WTC11 (cell line): ENCODE results near the gene EIF3B. TPM values are rescaled to one million over a fixed set of nuclear protein-coding genes. Genes with fewer than 3 reads are reported as not detected.

Experiments
- ATAC-seq: fragments of 200-7000 bp; cut with Tn5 transposase; 2 replicates; pipeline ENCODE4 v1.10.0; 2021; ENCODE audit warnings: mild to moderate bottlenecking, moderate library complexity
- CTCF ChIA-PET: fragments of 300-600 bp; sonication (Branson Sonifier 250); formaldehyde crosslinking; loops from one replicate; lab custom pipeline; 2021; ENCODE audit warnings: antibody characterized with exemption; lab: Charles Lee
- POLR2A ChIA-PET: fragments of 350-600 bp; sonication (Branson Sonifier 250); formaldehyde crosslinking; loops from one replicate; lab custom pipeline; 2021; ENCODE audit warnings: antibody characterized with exemption; lab: Charles Lee
- DNase-seq: peaks from one replicate; pipeline ENCODE4 v3.0.0; 2021; ENCODE audit warnings: low spot score
- H3K27ac Mint-ChIP-seq: 2 replicates; pipeline ENCODE4 v1.8.0; 2021; ENCODE audit warnings: mixed read lengths
- H3K27me3 Mint-ChIP-seq: 2 replicates; pipeline ENCODE4 v1.8.0; 2021; ENCODE audit warnings: low read depth, mild to moderate bottlenecking, moderate library complexity, mixed read lengths
- H3K36me3 Mint-ChIP-seq: 2 replicates; pipeline ENCODE4 v1.8.0; 2021; ENCODE audit warnings: mixed read lengths
- H3K4me1 Mint-ChIP-seq: 2 replicates; pipeline ENCODE4 v1.8.0; 2022; ENCODE audit warnings: mixed read lengths
- H3K4me3 Mint-ChIP-seq: 2 replicates; pipeline ENCODE4 v1.8.0; 2021; ENCODE audit warnings: mild to moderate bottlenecking, moderate library complexity, mixed read lengths
- H3K9me3 Mint-ChIP-seq: 2 replicates; pipeline ENCODE4 v1.8.0; 2021; ENCODE audit warnings: mixed read lengths
- CBFB ChIP-seq: sonication (generic); formaldehyde crosslinking; IDR thresholded peaks from 2 replicates; pipeline ENCODE4 v1.8.1; 2022; ENCODE audit warnings: mild to moderate bottlenecking, low read depth, missing genetic modification reagents
- ETV6 ChIP-seq: sonication (generic); formaldehyde crosslinking; IDR thresholded peaks from 2 replicates; pipeline ENCODE4 v1.8.1; 2022; ENCODE audit warnings: mild to moderate bottlenecking, missing genetic modification reagents
- FOXK1 ChIP-seq: sonication (generic); formaldehyde crosslinking; IDR thresholded peaks from 2 replicates; pipeline ENCODE4 v1.8.0; 2022; ENCODE audit warnings: mild to moderate bottlenecking, moderate library complexity, missing genetic modification reagents
- GTF2I ChIP-seq: fragments of 250-450 bp; sonication (Bioruptor Pico); conservative IDR thresholded peaks from 2 replicates; pipeline ENCODE4 v1.4.0; 2021; ENCODE audit warnings: mild to moderate bottlenecking
- JAZF1 ChIP-seq: fragments of 250-450 bp; sonication (Bioruptor Pico); IDR thresholded peaks from 2 replicates; pipeline ENCODE4 v1.9.0; 2021; ENCODE audit warnings: moderate library complexity, mild to moderate bottlenecking, inconsistent platforms
- KAT7 ChIP-seq: sonication (generic); formaldehyde crosslinking; IDR thresholded peaks from 2 replicates; pipeline ENCODE4 v1.8.1; 2023; ENCODE audit warnings: missing genetic modification reagents, mild to moderate bottlenecking, borderline replicate concordance
- SMAD3 ChIP-seq: sonication (generic); formaldehyde crosslinking; IDR thresholded peaks from 2 replicates; pipeline ENCODE4 v1.8.0; 2022; ENCODE audit warnings: missing genetic modification reagents, mild to moderate bottlenecking, borderline replicate concordance
- ZNF121 ChIP-seq: sonication (generic); formaldehyde crosslinking; IDR thresholded peaks from 2 replicates; pipeline ENCODE4 v1.8.0; 2023; ENCODE audit warnings: missing genetic modification reagents
- total RNA-seq: library from RNA; stranded (reverse); gene quantifications from 3 replicates; pipeline ENCODE4 v1.2.3, GENCODE V29; 2021
- TF ChIP-seq, protein P1 (sequence below): sonication (generic); formaldehyde crosslinking; IDR thresholded peaks from 2 replicates; pipeline ENCODE4 v1.8.0; 2023; ENCODE audit warnings: missing genetic modification reagents, mild to moderate bottlenecking, borderline replicate concordance
- TF ChIP-seq, protein P2 (sequence below): sonication (generic); formaldehyde crosslinking; IDR thresholded peaks from 2 replicates; pipeline ENCODE4 v1.8.1; 2023; ENCODE audit warnings: mild to moderate bottlenecking, missing genetic modification reagents, moderate library complexity
- TF ChIP-seq, protein P3 (sequence below): sonication (generic); formaldehyde crosslinking; IDR thresholded peaks from 2 replicates; pipeline ENCODE4 v1.8.0; 2022; ENCODE audit warnings: mild to moderate bottlenecking, missing genetic modification reagents
- TF ChIP-seq, protein P4 (sequence below): sonication (generic); formaldehyde crosslinking; IDR thresholded peaks from 2 replicates; pipeline ENCODE4 v1.8.1; 2023; ENCODE audit warnings: mild to moderate bottlenecking, missing genetic modification reagents
- TF ChIP-seq, protein P5 (sequence below): fragments of 200-600 bp; IDR thresholded peaks from 2 replicates; pipeline ENCODE4 v1.8.0; 2022; ENCODE audit warnings: antibody characterized with exemption
- TF ChIP-seq, protein P6 (sequence below): fragments of 250-450 bp; sonication (Bioruptor Pico); IDR thresholded peaks from 2 replicates; pipeline ENCODE4 v1.9.0; 2021; ENCODE audit warnings: mild to moderate bottlenecking, borderline replicate concordance

Gene EIF3B
- total RNA-seq, 1 experiment from 2014 or later = 361 TPM

DNA sequence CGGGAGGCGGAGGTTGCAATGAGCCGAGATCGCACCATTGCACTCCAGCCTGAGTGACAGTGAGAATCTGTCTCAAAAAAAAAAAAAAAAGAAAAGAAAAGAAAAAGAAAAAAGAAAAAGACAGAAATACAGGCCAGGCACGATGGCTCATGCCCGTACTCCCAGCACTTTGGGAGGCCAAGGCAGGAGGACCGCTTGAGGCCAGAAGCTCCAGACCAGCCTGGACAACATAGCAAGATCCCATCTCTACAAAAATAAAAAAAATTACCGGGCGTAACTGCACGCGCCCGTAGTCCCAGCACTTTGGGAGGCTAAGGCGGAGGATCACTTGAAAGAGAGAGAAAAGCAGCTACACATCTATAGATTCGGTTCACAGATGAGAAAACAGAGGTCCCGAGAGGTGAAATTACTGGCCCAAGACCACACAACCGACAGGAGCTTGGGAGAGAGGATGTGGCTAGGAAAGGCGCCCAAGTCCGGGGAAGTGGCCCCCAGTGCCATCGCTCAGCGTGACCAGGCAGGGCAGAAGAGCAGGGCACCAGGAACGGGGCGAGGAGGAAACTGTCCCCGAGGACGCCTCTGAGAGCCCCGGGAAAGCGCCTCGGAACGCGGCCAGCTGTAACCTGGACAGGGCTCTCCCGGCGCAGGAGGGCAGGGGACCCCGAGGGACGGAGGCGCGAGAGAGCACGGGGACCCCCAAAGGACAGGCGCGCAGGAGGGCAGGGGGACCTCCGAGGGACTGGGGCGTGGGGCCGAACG is 41.0 kb upstream of the EIF3B start:
- TF ChIP-seq, protein P1, sequence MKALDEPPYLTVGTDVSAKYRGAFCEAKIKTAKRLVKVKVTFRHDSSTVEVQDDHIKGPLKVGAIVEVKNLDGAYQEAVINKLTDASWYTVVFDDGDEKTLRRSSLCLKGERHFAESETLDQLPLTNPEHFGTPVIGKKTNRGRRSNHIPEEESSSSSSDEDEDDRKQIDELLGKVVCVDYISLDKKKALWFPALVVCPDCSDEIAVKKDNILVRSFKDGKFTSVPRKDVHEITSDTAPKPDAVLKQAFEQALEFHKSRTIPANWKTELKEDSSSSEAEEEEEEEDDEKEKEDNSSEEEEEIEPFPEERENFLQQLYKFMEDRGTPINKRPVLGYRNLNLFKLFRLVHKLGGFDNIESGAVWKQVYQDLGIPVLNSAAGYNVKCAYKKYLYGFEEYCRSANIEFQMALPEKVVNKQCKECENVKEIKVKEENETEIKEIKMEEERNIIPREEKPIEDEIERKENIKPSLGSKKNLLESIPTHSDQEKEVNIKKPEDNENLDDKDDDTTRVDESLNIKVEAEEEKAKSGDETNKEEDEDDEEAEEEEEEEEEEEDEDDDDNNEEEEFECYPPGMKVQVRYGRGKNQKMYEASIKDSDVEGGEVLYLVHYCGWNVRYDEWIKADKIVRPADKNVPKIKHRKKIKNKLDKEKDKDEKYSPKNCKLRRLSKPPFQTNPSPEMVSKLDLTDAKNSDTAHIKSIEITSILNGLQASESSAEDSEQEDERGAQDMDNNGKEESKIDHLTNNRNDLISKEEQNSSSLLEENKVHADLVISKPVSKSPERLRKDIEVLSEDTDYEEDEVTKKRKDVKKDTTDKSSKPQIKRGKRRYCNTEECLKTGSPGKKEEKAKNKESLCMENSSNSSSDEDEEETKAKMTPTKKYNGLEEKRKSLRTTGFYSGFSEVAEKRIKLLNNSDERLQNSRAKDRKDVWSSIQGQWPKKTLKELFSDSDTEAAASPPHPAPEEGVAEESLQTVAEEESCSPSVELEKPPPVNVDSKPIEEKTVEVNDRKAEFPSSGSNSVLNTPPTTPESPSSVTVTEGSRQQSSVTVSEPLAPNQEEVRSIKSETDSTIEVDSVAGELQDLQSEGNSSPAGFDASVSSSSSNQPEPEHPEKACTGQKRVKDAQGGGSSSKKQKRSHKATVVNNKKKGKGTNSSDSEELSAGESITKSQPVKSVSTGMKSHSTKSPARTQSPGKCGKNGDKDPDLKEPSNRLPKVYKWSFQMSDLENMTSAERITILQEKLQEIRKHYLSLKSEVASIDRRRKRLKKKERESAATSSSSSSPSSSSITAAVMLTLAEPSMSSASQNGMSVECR (CRISPR knock-in tag) = no peak
- TF ChIP-seq KAT7 (CRISPR knock-in tag) (no peak), ETV6 (CRISPR knock-in tag) (no peak), SMAD3 (no peak), GTF2I (peak; percentile 76), CBFB (no peak), JAZF1 (no peak), ZNF121 (peak; percentile 94)
- TF ChIP-seq, protein P2, sequence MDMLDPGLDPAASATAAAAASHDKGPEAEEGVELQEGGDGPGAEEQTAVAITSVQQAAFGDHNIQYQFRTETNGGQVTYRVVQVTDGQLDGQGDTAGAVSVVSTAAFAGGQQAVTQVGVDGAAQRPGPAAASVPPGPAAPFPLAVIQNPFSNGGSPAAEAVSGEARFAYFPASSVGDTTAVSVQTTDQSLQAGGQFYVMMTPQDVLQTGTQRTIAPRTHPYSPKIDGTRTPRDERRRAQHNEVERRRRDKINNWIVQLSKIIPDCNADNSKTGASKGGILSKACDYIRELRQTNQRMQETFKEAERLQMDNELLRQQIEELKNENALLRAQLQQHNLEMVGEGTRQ (CRISPR knock-in tag) = no peak
- POLR2A ChIA-PET = interaction anchor here (0.5 kb wide), 1 partner anchor 1993 kb away, joined by 4 read pairs; no protein-coding TSS in a partner anchor
- Mint-ChIP-seq H3K4me1 (peaks cover 17% of the 10 kb centered on the region), H3K9me3 (no peaks in the 10 kb centered on the region), H3K27ac (no peak overlapping the region), H3K4me3 (peak overlapping the region; percentile 87), H3K27me3 (no peaks in the 10 kb centered on the region), H3K36me3 (peaks cover 10% of the 10 kb centered on the region; the same call in 1 of the 2 replicates)
- CTCF ChIA-PET = interaction anchor here (0.6 kb wide), 1 partner anchor 33 kb away, joined by 7 read pairs; no protein-coding TSS in a partner anchor
- ATAC-seq (no peak; the same call in 1 of the 2 replicates), DNase-seq (no peak)

DNA sequence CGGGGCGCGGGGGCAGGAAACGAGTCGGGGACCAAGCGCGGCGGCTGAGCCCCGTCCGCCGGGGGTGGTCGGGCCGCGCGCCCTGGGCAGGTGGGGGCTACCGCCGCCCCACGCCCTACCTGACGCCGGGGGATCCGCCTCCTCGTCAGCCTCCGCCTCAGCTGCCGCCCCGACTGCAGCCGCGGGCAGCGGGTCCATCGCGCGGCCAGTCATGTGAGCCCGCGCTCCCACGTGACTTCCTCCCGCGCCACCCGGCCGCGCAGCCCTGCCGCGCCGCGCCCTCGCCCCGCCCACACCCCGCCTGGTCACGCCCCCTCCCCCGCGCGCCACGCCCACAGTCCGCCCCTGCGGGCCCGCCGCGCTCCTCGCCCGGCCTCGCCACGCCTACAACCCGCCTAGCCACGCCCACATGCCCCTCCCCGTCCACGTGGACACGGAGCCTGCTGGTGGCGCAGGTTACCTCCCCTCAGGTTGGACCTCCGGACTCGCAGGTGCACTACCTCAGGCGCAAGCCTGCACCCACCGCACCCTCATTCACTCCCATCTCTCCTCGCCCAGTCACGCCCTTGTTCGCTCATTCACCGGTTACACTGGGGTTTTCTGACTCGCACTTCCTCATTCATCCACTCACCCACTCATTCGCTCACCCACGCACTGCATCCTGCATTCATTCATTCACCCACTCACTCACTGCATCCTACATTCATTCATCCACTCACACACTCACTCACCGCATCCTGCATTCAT is 40.2 kb upstream of the EIF3B start, which contains the start of gene SNX8:
Gene SNX8, minus strand, starts transcription at position 233 of the 747 bp plus-strand sequence. Its CDS starts 20 bp downstream, at position 213.
- ChIA-PET CTCF (interaction anchor here (0.6 kb wide), 1 partner anchor 32 kb away, joined by 7 read pairs; no protein-coding TSS in a partner anchor), POLR2A (interaction anchor here (0.5 kb wide), 1 partner anchor 1994 kb away, joined by 4 read pairs; no protein-coding TSS in a partner anchor)
- no peaks in the 10 kb centered on the region for H3K27me3 Mint-ChIP-seq
- ATAC-seq = peak; percentile 83
- no peak within 1 kb of the TSS for H3K27ac Mint-ChIP-seq
- peaks cover 9% of the 10 kb centered on the region; the same call in 1 of the 2 replicates for H3K36me3 Mint-ChIP-seq
- DNase-seq = peak; percentile 98
- no peaks in the 10 kb centered on the region for H3K9me3 Mint-ChIP-seq
- H3K4me1 Mint-ChIP-seq = peaks cover 17% of the 10 kb centered on the region
- peak within 1 kb of the TSS; percentile 87 for H3K4me3 Mint-ChIP-seq
- TF ChIP-seq, protein P3, sequence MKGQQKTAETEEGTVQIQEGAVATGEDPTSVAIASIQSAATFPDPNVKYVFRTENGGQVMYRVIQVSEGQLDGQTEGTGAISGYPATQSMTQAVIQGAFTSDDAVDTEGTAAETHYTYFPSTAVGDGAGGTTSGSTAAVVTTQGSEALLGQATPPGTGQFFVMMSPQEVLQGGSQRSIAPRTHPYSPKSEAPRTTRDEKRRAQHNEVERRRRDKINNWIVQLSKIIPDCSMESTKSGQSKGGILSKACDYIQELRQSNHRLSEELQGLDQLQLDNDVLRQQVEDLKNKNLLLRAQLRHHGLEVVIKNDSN (CRISPR knock-in tag) = peak; percentile 90
- TF ChIP-seq, protein P4, sequence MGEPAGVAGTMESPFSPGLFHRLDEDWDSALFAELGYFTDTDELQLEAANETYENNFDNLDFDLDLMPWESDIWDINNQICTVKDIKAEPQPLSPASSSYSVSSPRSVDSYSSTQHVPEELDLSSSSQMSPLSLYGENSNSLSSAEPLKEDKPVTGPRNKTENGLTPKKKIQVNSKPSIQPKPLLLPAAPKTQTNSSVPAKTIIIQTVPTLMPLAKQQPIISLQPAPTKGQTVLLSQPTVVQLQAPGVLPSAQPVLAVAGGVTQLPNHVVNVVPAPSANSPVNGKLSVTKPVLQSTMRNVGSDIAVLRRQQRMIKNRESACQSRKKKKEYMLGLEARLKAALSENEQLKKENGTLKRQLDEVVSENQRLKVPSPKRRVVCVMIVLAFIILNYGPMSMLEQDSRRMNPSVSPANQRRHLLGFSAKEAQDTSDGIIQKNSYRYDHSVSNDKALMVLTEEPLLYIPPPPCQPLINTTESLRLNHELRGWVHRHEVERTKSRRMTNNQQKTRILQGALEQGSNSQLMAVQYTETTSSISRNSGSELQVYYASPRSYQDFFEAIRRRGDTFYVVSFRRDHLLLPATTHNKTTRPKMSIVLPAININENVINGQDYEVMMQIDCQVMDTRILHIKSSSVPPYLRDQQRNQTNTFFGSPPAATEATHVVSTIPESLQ = no peak
- TF ChIP-seq, protein P5, sequence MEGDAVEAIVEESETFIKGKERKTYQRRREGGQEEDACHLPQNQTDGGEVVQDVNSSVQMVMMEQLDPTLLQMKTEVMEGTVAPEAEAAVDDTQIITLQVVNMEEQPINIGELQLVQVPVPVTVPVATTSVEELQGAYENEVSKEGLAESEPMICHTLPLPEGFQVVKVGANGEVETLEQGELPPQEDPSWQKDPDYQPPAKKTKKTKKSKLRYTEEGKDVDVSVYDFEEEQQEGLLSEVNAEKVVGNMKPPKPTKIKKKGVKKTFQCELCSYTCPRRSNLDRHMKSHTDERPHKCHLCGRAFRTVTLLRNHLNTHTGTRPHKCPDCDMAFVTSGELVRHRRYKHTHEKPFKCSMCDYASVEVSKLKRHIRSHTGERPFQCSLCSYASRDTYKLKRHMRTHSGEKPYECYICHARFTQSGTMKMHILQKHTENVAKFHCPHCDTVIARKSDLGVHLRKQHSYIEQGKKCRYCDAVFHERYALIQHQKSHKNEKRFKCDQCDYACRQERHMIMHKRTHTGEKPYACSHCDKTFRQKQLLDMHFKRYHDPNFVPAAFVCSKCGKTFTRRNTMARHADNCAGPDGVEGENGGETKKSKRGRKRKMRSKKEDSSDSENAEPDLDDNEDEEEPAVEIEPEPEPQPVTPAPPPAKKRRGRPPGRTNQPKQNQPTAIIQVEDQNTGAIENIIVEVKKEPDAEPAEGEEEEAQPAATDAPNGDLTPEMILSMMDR = no peak
- peak; percentile 41; the same call in 1 of the 2 replicates for TF ChIP-seq FOXK1
- TF ChIP-seq, protein P6, sequence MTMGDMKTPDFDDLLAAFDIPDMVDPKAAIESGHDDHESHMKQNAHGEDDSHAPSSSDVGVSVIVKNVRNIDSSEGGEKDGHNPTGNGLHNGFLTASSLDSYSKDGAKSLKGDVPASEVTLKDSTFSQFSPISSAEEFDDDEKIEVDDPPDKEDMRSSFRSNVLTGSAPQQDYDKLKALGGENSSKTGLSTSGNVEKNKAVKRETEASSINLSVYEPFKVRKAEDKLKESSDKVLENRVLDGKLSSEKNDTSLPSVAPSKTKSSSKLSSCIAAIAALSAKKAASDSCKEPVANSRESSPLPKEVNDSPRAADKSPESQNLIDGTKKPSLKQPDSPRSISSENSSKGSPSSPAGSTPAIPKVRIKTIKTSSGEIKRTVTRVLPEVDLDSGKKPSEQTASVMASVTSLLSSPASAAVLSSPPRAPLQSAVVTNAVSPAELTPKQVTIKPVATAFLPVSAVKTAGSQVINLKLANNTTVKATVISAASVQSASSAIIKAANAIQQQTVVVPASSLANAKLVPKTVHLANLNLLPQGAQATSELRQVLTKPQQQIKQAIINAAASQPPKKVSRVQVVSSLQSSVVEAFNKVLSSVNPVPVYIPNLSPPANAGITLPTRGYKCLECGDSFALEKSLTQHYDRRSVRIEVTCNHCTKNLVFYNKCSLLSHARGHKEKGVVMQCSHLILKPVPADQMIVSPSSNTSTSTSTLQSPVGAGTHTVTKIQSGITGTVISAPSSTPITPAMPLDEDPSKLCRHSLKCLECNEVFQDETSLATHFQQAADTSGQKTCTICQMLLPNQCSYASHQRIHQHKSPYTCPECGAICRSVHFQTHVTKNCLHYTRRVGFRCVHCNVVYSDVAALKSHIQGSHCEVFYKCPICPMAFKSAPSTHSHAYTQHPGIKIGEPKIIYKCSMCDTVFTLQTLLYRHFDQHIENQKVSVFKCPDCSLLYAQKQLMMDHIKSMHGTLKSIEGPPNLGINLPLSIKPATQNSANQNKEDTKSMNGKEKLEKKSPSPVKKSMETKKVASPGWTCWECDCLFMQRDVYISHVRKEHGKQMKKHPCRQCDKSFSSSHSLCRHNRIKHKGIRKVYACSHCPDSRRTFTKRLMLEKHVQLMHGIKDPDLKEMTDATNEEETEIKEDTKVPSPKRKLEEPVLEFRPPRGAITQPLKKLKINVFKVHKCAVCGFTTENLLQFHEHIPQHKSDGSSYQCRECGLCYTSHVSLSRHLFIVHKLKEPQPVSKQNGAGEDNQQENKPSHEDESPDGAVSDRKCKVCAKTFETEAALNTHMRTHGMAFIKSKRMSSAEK (CRISPR knock-in tag) = no peak
